H9 (cell line): ENCODE results near the gene TTC3. TPM values are rescaled to one million over a fixed set of nuclear protein-coding genes. Genes with fewer than 3 reads are reported as not detected.
A peak's percentile ranks its signal among the peaks of the same experiment; 100 is the strongest.

ENCODE experiments used
- DNase-seq: peaks from one replicate; pipeline ENCODE4 v3.0.0-alpha.2; 2017
- H2AFZ ChIP-seq: one replicate; pipeline ENCODE4 v1.6.1; 2013; ENCODE audit warnings: mild to moderate bottlenecking, low read length, control low read depth, moderate library complexity
- H2AK5ac ChIP-seq: 2 replicates; pipeline ENCODE4 v1.6.1; 2013; ENCODE audit warnings: low read length, control low read depth, mixed read lengths; ENCODE audit not compliant: insufficient read length
- H2BK120ac ChIP-seq: one replicate; pipeline ENCODE4 v1.6.1; 2013; ENCODE audit warnings: low read depth, mild to moderate bottlenecking, low read length, control low read depth, inconsistent platforms; ENCODE audit not compliant: poor library complexity, severe bottlenecking
- H2BK12ac ChIP-seq: 2 replicates; pipeline ENCODE4 v1.6.1; 2013; ENCODE audit warnings: low read length, control low read depth, mixed read lengths, low read depth; ENCODE audit not compliant: insufficient read length
- H2BK15ac ChIP-seq: 2 replicates; pipeline ENCODE4 v1.6.1; 2013; ENCODE audit warnings: low read depth, low read length, control low read depth
- H2BK20ac ChIP-seq: one replicate; pipeline ENCODE4 v1.6.1; 2013; ENCODE audit warnings: low read depth, mild to moderate bottlenecking, low read length, control low read depth, inconsistent platforms; ENCODE audit not compliant: poor library complexity, severe bottlenecking
- H2BK5ac ChIP-seq: 2 replicates; pipeline ENCODE4 v1.6.1; 2013; ENCODE audit warnings: low read length, control low read depth, mixed read lengths; ENCODE audit not compliant: insufficient read length
- H3K14ac ChIP-seq: 2 replicates; pipeline ENCODE4 v1.6.1; 2013; ENCODE audit warnings: low read length, control low read depth; ENCODE audit not compliant: insufficient read depth
- H3K18ac ChIP-seq: 2 replicates; pipeline ENCODE4 v1.6.1; 2013; ENCODE audit warnings: low read depth, mild to moderate bottlenecking, mixed read lengths, low read length, control low read depth; ENCODE audit not compliant: insufficient read length
- H3K23ac ChIP-seq: 2 replicates; pipeline ENCODE4 v1.6.1; 2013; ENCODE audit warnings: low read length, control low read depth, mixed read lengths, low read depth; ENCODE audit not compliant: insufficient read length
- H3K23me2 ChIP-seq: 2 replicates; pipeline ENCODE4 v1.6.1; 2013; ENCODE audit warnings: low read depth, mild to moderate bottlenecking, mixed read lengths, low read length, control low read depth; ENCODE audit not compliant: insufficient read length, poor library complexity, severe bottlenecking
- H3K27ac ChIP-seq: 2 replicates; pipeline ENCODE4 v1.5.1; 2013; ENCODE audit warnings: low read length, control low read depth, mixed read lengths, low read depth; ENCODE audit not compliant: insufficient read length
- H3K27me3 ChIP-seq: 2 replicates; pipeline ENCODE4 v1.6.1; 2013; ENCODE audit warnings: low read length, control low read depth, inconsistent platforms; ENCODE audit not compliant: insufficient read depth
- H3K4ac ChIP-seq: 2 replicates; pipeline ENCODE4 v1.6.1; 2013; ENCODE audit warnings: low read depth, mild to moderate bottlenecking, control low read depth, inconsistent platforms, low read length, moderate library complexity
- H3K4me1 ChIP-seq: 2 replicates; pipeline ENCODE4 v1.6.1; 2013; ENCODE audit warnings: low read length, control low read depth, inconsistent platforms; ENCODE audit not compliant: insufficient read depth
- H3K4me2 ChIP-seq: 2 replicates; pipeline ENCODE4 v1.6.1; 2013; ENCODE audit warnings: low read length, control low read depth, mixed read lengths; ENCODE audit not compliant: insufficient read length, insufficient read depth
- H3K56ac ChIP-seq: 2 replicates; pipeline ENCODE4 v1.6.1; 2013; ENCODE audit warnings: low read depth, mild to moderate bottlenecking, mixed read lengths, low read length, control low read depth; ENCODE audit not compliant: insufficient read length
- H3K79me1 ChIP-seq: 2 replicates; pipeline ENCODE4 v1.6.1; 2013; ENCODE audit warnings: low read depth, mild to moderate bottlenecking, moderate library complexity, low read length, control low read depth, inconsistent platforms; ENCODE audit not compliant: insufficient read depth, poor library complexity, severe bottlenecking
- H3K79me2 ChIP-seq: 2 replicates; pipeline ENCODE4 v1.6.1; 2013; ENCODE audit warnings: low read length, control low read depth, inconsistent platforms; ENCODE audit not compliant: insufficient read depth
- H3K9ac ChIP-seq: 2 replicates; pipeline ENCODE4 v1.6.1; 2013; ENCODE audit warnings: low read length, control low read depth, mixed read lengths; ENCODE audit not compliant: insufficient read length; ENCODE audit errors: extremely low read depth
- H3K9me3 ChIP-seq: one replicate; pipeline ENCODE4 v1.6.1; 2013; ENCODE audit warnings: low read depth, low read length, inconsistent platforms; ENCODE audit not compliant: control insufficient read depth
- H3T11ph ChIP-seq: one replicate; pipeline ENCODE4 v1.6.1; 2013; ENCODE audit warnings: mild to moderate bottlenecking, low read length, control low read depth, inconsistent platforms
- H4K20me1 ChIP-seq: one replicate; pipeline ENCODE4 v1.6.1; 2013; ENCODE audit not compliant: control insufficient read depth, insufficient read length, insufficient read depth
- H4K5ac ChIP-seq: 2 replicates; pipeline ENCODE4 v1.6.1; 2013; ENCODE audit warnings: low read depth, mild to moderate bottlenecking, mixed read lengths, low read length, control low read depth; ENCODE audit not compliant: insufficient read length
- H4K8ac ChIP-seq: replicated peaks from 2 replicates; pipeline ENCODE4 v1.6.1; 2013; ENCODE audit warnings: low read length, control low read depth, mixed read lengths, low read depth; ENCODE audit not compliant: insufficient read length
- H4K91ac ChIP-seq: 2 replicates; pipeline ENCODE4 v1.6.1; 2013; ENCODE audit warnings: low read depth, mild to moderate bottlenecking, moderate library complexity, mixed read lengths, low read length, control low read depth; ENCODE audit not compliant: insufficient read length
- H3K27ac Mint-ChIP-seq, 3 experiments: 2 replicates in 2 of 3; 3 replicates in 1 of 3; pipeline ENCODE4 v1.8.0; 2020 to 2021; ENCODE audit warnings: mixed read lengths in 3 of 3, mild to moderate bottlenecking in 1 of 3, moderate library complexity in 1 of 3
- H3K27me3 Mint-ChIP-seq: 2 replicates; pipeline ENCODE4 v1.8.0; 2021; ENCODE audit warnings: low read depth, mild to moderate bottlenecking, moderate library complexity, mixed read lengths
- H3K36me3 Mint-ChIP-seq, 3 experiments: 2 replicates in 2 of 3; 3 replicates in 1 of 3; pipeline ENCODE4 v1.8.0; 2020 to 2021; ENCODE audit warnings: low read depth in 3 of 3, mixed read lengths in 3 of 3; ENCODE audit not compliant: insufficient read depth in 1 of 3
- H3K4me1 Mint-ChIP-seq, 2 experiments: 2 replicates each; pipeline ENCODE4 v1.8.0; 2020; ENCODE audit warnings: mixed read lengths in 2 of 2
- H3K4me3 Mint-ChIP-seq, 2 experiments: 2 replicates in 1 of 2; 3 replicates in 1 of 2; pipeline ENCODE4 v1.8.0; 2020 to 2021; ENCODE audit warnings: mild to moderate bottlenecking in 2 of 2, mixed read lengths in 2 of 2, moderate library complexity in 1 of 2
- H3K9me3 Mint-ChIP-seq, 2 experiments: 2 replicates in 1 of 2; 3 replicates in 1 of 2; pipeline ENCODE4 v1.8.0; 2020; ENCODE audit warnings: mild to moderate bottlenecking in 2 of 2, mixed read lengths in 2 of 2, moderate library complexity in 1 of 2
- WGBS: extraction: QIAGEN DNeasy Blood & Tissue Kit; methylation state at CpG from one replicate; pipeline ENCODE4 v1.1.7; 2013; ENCODE audit warnings: missing lambda C conversion rate, low lambda C conversion rate, mixed read lengths; ENCODE audit not compliant: insufficient read length; ENCODE audit errors: extremely low coverage; 5-methylcytosine and 5-hydroxymethylcytosine counted together
- total RNA-seq: library from RNA; stranded (reverse); gene quantifications from 2 replicates; pipeline ENCODE4 v1.2.1, GENCODE V29; 2021
- TF ChIP-seq, protein P1 (sequence below): fragments of 200-600 bp; sonication (generic); conservative IDR thresholded peaks from 3 replicates; pipeline ENCODE4 v1.8.0; 2021; ENCODE audit warnings: antibody characterized with exemption, mild to moderate bottlenecking

TTC3 gene
- total RNA-seq, 1 experiment from 2014 or later, result 46.5 TPM

GRCh38 chr21:37208056-37208721 is 135.1 kb downstream of the TTC3 start:
- Histone ChIP-seq H4K20me1 (no peaks in the 10 kb centered on the region), H4K5ac (no peak overlapping the region), H3K4me1 (no peaks in the 10 kb centered on the region), H3K9ac (no peak overlapping the region), H3K56ac (no peak overlapping the region), H3K79me1 (no peaks in the 10 kb centered on the region), H4K8ac (no peak overlapping the region), H3K79me2 (no peaks in the 10 kb centered on the region), H2AFZ (no peak overlapping the region), H2BK15ac (no peak overlapping the region), H4K91ac (no peak overlapping the region), H3K4ac (no peak overlapping the region), H3K27me3 (no peaks in the 10 kb centered on the region), H3K9me3 (peaks cover 8% of the 10 kb centered on the region), H2BK120ac (no peak overlapping the region), H3K4me2 (no peak overlapping the region), H2BK5ac (no peak overlapping the region), H3K18ac (no peak overlapping the region), H3K23me2 (no peaks in the 10 kb centered on the region), H2BK12ac (no peak overlapping the region), H2BK20ac (no peak overlapping the region), H3K23ac (no peak overlapping the region), H3T11ph (no peak overlapping the region), H3K14ac (no peak overlapping the region), H3K27ac (no peak overlapping the region), H2AK5ac (no peak overlapping the region)
- Mint-ChIP-seq H3K36me3 (peaks cover 9 to 20% (median 10%) of the 10 kb centered on the region in 3 experiments; a peak in 6 of 7 replicates), H3K9me3 (peaks cover 20 to 23% of the 10 kb centered on the region in 2 experiments), H3K4me1 (peaks cover 6% of the 10 kb centered on the region in 2 experiments; a peak in 3 of 4 replicates), H3K4me3 (no peak overlapping the region), H3K27me3 (no peaks in the 10 kb centered on the region; the same call in 1 of the 2 replicates), H3K27ac (peak overlapping the region in 1 of 3 experiments; percentile 0; a peak in 1 of 7 replicates)
- no CpG with 5 or more reads among the region's 15 CpGs for WGBS
- TF ChIP-seq, protein P1, sequence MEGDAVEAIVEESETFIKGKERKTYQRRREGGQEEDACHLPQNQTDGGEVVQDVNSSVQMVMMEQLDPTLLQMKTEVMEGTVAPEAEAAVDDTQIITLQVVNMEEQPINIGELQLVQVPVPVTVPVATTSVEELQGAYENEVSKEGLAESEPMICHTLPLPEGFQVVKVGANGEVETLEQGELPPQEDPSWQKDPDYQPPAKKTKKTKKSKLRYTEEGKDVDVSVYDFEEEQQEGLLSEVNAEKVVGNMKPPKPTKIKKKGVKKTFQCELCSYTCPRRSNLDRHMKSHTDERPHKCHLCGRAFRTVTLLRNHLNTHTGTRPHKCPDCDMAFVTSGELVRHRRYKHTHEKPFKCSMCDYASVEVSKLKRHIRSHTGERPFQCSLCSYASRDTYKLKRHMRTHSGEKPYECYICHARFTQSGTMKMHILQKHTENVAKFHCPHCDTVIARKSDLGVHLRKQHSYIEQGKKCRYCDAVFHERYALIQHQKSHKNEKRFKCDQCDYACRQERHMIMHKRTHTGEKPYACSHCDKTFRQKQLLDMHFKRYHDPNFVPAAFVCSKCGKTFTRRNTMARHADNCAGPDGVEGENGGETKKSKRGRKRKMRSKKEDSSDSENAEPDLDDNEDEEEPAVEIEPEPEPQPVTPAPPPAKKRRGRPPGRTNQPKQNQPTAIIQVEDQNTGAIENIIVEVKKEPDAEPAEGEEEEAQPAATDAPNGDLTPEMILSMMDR, result no peak
- DNase-seq, result no peak
